IPS DF 6.9 (cell line): ENCODE results near the gene VAV1.

Experiments
- DNase-seq: peaks from one replicate; pipeline ENCODE4 v3.0.0-alpha.2; 2013; ENCODE audit warnings: low read depth, low spot score
- H3K27ac ChIP-seq: one replicate; pipeline ENCODE4 v1.5.1; 2013; ENCODE audit warnings: low read length, control low read depth
- H3K27me3 ChIP-seq: 2 replicates; pipeline ENCODE4 v1.6.1; 2013; ENCODE audit warnings: mild to moderate bottlenecking, low read length; ENCODE audit not compliant: control insufficient read depth, insufficient read depth
- H3K36me3 ChIP-seq: 2 replicates; pipeline ENCODE4 v1.6.1; 2013; ENCODE audit warnings: low read length; ENCODE audit not compliant: control insufficient read depth, insufficient read depth
- H3K4me1 ChIP-seq: 2 replicates; pipeline ENCODE4 v1.6.1; 2013; ENCODE audit warnings: low read length; ENCODE audit not compliant: control insufficient read depth, insufficient read depth
- H3K4me3 ChIP-seq: 2 replicates; pipeline ENCODE4 v1.5.1; 2013; ENCODE audit warnings: mild to moderate bottlenecking, low read length
- H3K9me3 ChIP-seq: 2 replicates; pipeline ENCODE4 v1.6.1; 2013; ENCODE audit warnings: low read length, inconsistent platforms; ENCODE audit not compliant: control insufficient read depth, insufficient read depth
- WGBS: extraction: QIAGEN DNeasy Blood & Tissue Kit; methylation state at CpG from one replicate; pipeline ENCODE4 v1.1.7; 2013; ENCODE audit warnings: mixed read lengths, missing lambda C conversion rate; ENCODE audit not compliant: insufficient read length, insufficient coverage; 5-methylcytosine and 5-hydroxymethylcytosine counted together

VAV1 gene

GRCh38 chr19:6833166-6833790, 60.8 kb downstream of the VAV1 start:
- Histone ChIP-seq H3K27ac (no peak overlapping the region), H3K27me3 (no peaks in the 10 kb centered on the region), H3K4me3 (no peak overlapping the region), H3K9me3 (no peaks in the 10 kb centered on the region), H3K4me1 (no peaks in the 10 kb centered on the region), H3K36me3 (no peaks in the 10 kb centered on the region)
- WGBS: no CpG with 5 or more reads among the region's 16 CpGs
- no peak for DNase-seq

- Histone ChIP-seq H3K36me3 (no peaks in the 10 kb centered on the region), H3K4me1 (no peaks in the 10 kb centered on the region), H3K9me3 (no peaks in the 10 kb centered on the region), H3K27me3 (no peaks in the 10 kb centered on the region), H3K27ac (no peak overlapping the region), H3K4me3 (no peak overlapping the region)
- no peak for DNase-seq
- no CpG with 5 or more reads among the region's 2 CpGs for WGBS
Observed at GRCh38 chr19:6834433-6834832, 61.9 kb downstream of the VAV1 start.

- H3K9me3 ChIP-seq: no peaks in the 10 kb centered on the region
- H3K4me1 ChIP-seq: no peaks in the 10 kb centered on the region
- DNase-seq: no peak
- no peak overlapping the region for H3K27ac ChIP-seq
- no peak overlapping the region for H3K4me3 ChIP-seq
- H3K27me3 ChIP-seq: no peaks in the 10 kb centered on the region
- no peaks in the 10 kb centered on the region for H3K36me3 ChIP-seq
- WGBS: no CpG with 5 or more reads among the region's 3 CpGs
Observed at GRCh38 chr19:6835501-6835900, 63.0 kb downstream of the VAV1 start.

GRCh38 chr19:6837525-6837924, 65.0 kb downstream of the VAV1 start:
- Histone ChIP-seq H3K4me1 (no peaks in the 10 kb centered on the region), H3K27me3 (no peaks in the 10 kb centered on the region), H3K36me3 (no peaks in the 10 kb centered on the region), H3K4me3 (no peak overlapping the region), H3K27ac (no peak overlapping the region), H3K9me3 (no peaks in the 10 kb centered on the region)
- WGBS: no CpG with 5 or more reads among the region's 2 CpGs
- no peak for DNase-seq

GRCh38 chr19:6838062-6838655, 65.7 kb downstream of the VAV1 start:
- WGBS: 100% methylated on average over 3 of the region's 3 CpGs
- H3K27ac ChIP-seq: no peak overlapping the region
- no peak for DNase-seq
- H3K36me3 ChIP-seq: no peaks in the 10 kb centered on the region
- no peaks in the 10 kb centered on the region for H3K27me3 ChIP-seq
- no peaks in the 10 kb centered on the region for H3K4me1 ChIP-seq
- H3K9me3 ChIP-seq: no peaks in the 10 kb centered on the region
- H3K4me3 ChIP-seq: no peak overlapping the region

- no peaks in the 10 kb centered on the region for H3K4me1 ChIP-seq
- no CpG with 5 or more reads among the region's 5 CpGs for WGBS
- no peaks in the 10 kb centered on the region for H3K9me3 ChIP-seq
- no peak overlapping the region for H3K4me3 ChIP-seq
- no peaks in the 10 kb centered on the region for H3K36me3 ChIP-seq
- no peaks in the 10 kb centered on the region for H3K27me3 ChIP-seq
- no peak for DNase-seq
- no peak overlapping the region for H3K27ac ChIP-seq
Observed at GRCh38 chr19:6842871-6843607, 70.5 kb downstream of the VAV1 start.

GRCh38 chr19:6847828-6848200, 75.3 kb downstream of the VAV1 start:
- no peaks in the 10 kb centered on the region for H3K4me1 ChIP-seq
- no peak overlapping the region for H3K4me3 ChIP-seq
- no peaks in the 10 kb centered on the region for H3K27me3 ChIP-seq
- no peaks in the 10 kb centered on the region for H3K36me3 ChIP-seq
- no peak for DNase-seq
- no peaks in the 10 kb centered on the region for H3K9me3 ChIP-seq
- no CpG with 5 or more reads among the region's 11 CpGs for WGBS
- H3K27ac ChIP-seq: no peak overlapping the region

GRCh38 chr19:6848986-6849385, 76.5 kb downstream of the VAV1 start:
- Histone ChIP-seq H3K36me3 (no peaks in the 10 kb centered on the region), H3K4me3 (no peak overlapping the region), H3K4me1 (no peaks in the 10 kb centered on the region), H3K9me3 (no peaks in the 10 kb centered on the region), H3K27ac (no peak overlapping the region), H3K27me3 (no peaks in the 10 kb centered on the region)
- no peak for DNase-seq
- WGBS: no CpG with 5 or more reads among the region's 3 CpGs

GRCh38 chr19:6849876-6850275, 77.4 kb downstream of the VAV1 start:
- Histone ChIP-seq H3K27me3 (no peaks in the 10 kb centered on the region), H3K9me3 (no peaks in the 10 kb centered on the region), H3K36me3 (no peaks in the 10 kb centered on the region), H3K4me1 (no peaks in the 10 kb centered on the region), H3K4me3 (no peak overlapping the region), H3K27ac (no peak overlapping the region)
- no peak for DNase-seq
- WGBS: no CpG with 5 or more reads among the region's 2 CpGs

GRCh38 chr19:6851359-6851758, 78.9 kb downstream of the VAV1 start:
- no CpG with 5 or more reads among the region's 1 CpG for WGBS
- Histone ChIP-seq H3K36me3 (no peaks in the 10 kb centered on the region), H3K27me3 (no peaks in the 10 kb centered on the region), H3K4me3 (no peak overlapping the region), H3K9me3 (no peaks in the 10 kb centered on the region), H3K27ac (no peak overlapping the region), H3K4me1 (no peaks in the 10 kb centered on the region)
- DNase-seq: no peak
